HG03432 (cell line): ENCODE data around the gene SH3GL2.

ENCODE experiments used
- ATAC-seq: cut with Tn5 transposase; IDR thresholded peaks from one replicate; pipeline ENCODE4 v1.9.1; 2021; ENCODE audit warnings: mild to moderate bottlenecking, moderate library complexity; ENCODE audit not compliant: unreplicated experiment

The SH3GL2 gene

GRCh38 chr9:17609312-17610005, 30.6 kb downstream of the SH3GL2 start:
- no peak for ATAC-seq

GRCh38 chr9:17611342-17611741, 32.5 kb downstream of the SH3GL2 start:
- no peak for ATAC-seq

- peak; percentile 75 for ATAC-seq
Observed at GRCh38 chr9:17611917-17612316, 33.1 kb downstream of the SH3GL2 start.

- no peak for ATAC-seq
Observed at GRCh38 chr9:17613758-17614157, 34.9 kb downstream of the SH3GL2 start.

- no peak for ATAC-seq
Observed at GRCh38 chr9:17614250-17614649, 35.4 kb downstream of the SH3GL2 start.

- no peak for ATAC-seq
Observed at GRCh38 chr9:17614903-17615302, 36.0 kb downstream of the SH3GL2 start.

GRCh38 chr9:17622141-17622540, 43.3 kb downstream of the SH3GL2 start:
- ATAC-seq = no peak

- ATAC-seq = no peak
Observed at GRCh38 chr9:17622749-17623148, 43.9 kb downstream of the SH3GL2 start.

GRCh38 chr9:17623965-17624364, 45.1 kb downstream of the SH3GL2 start:
- no peak for ATAC-seq

GRCh38 chr9:17624571-17624970, 45.7 kb downstream of the SH3GL2 start:
- ATAC-seq = no peak

- ATAC-seq = no peak
Observed at GRCh38 chr9:17625644-17626388, 47.0 kb downstream of the SH3GL2 start.

GRCh38 chr9:17627641-17628040, 48.8 kb downstream of the SH3GL2 start:
- ATAC-seq = no peak

- ATAC-seq = no peak
Observed at GRCh38 chr9:17628624-17629023, 49.8 kb downstream of the SH3GL2 start.

- no peak for ATAC-seq
Observed at GRCh38 chr9:17630531-17630949, 51.7 kb downstream of the SH3GL2 start.

- ATAC-seq = no peak
Observed at GRCh38 chr9:17631396-17631795, 52.5 kb downstream of the SH3GL2 start.

GRCh38 chr9:17632994-17633393, 54.1 kb downstream of the SH3GL2 start:
- ATAC-seq = no peak

GRCh38 chr9:17635115-17635890, 56.4 kb downstream of the SH3GL2 start:
- no peak for ATAC-seq

GRCh38 chr9:17636349-17636748, 57.5 kb downstream of the SH3GL2 start:
- no peak for ATAC-seq

GRCh38 chr9:17636821-17637220, 58.0 kb downstream of the SH3GL2 start:
- no peak for ATAC-seq

- no peak for ATAC-seq
Observed at GRCh38 chr9:17637229-17637628, 58.4 kb downstream of the SH3GL2 start.

GRCh38 chr9:17648516-17648915, 69.7 kb downstream of the SH3GL2 start:
- no peak for ATAC-seq

GRCh38 chr9:17651725-17652124, 72.9 kb downstream of the SH3GL2 start:
- ATAC-seq = no peak
